Measurements from ENCODE around the gene MRPS16. TPM values are rescaled to one million over a fixed set of nuclear protein-coding genes. Genes with fewer than 3 reads are reported as not detected.

MRPS16 gene
- total and polyA plus RNA-seq, 9 of the 15 experiments (the other 6 are each of a cell fraction or from before 2014, with no cell fraction given), result 65.0 to 239 (median 146) TPM

GRCh38 chr10:73246646-73247508 lies 5.6 kb downstream of the MRPS16 start, which contains the start of gene DNAJC9 (continued):
- TF ChIP-seq POLR2AphosphoS5 (IDR thresholded peaks at IDR 0.05; ENCODE audit: control insufficient read depth, insufficient read depth, low read depth, low read length), result peak; percentile 88
- peak in 1 of 2 experiments; percentile 58; a peak in 1 of 4 replicates for TF ChIP-seq TRIM24 (IDR thresholded peaks at IDR 0.05)
- peak; percentile 100 for TF ChIP-seq RB1 (IDR thresholded peaks at IDR 0.05; ENCODE audit: low read depth)
- peak; percentile 88; the same call in 1 of the 2 replicates for TF ChIP-seq ZNF77 (CRISPR knock-in tag; IDR thresholded peaks at IDR 0.05)
- peak; percentile 96 for TF ChIP-seq POLR2B (IDR thresholded peaks at IDR 0.05; ENCODE audit: low read depth, partially characterized antibody)
- no peak for TF ChIP-seq ZNF584 (CRISPR knock-in tag; IDR thresholded peaks at IDR 0.05; ENCODE audit: low read depth)
- TF ChIP-seq ERF (CRISPR knock-in tag; IDR thresholded peaks at IDR 0.05), result peak; percentile 97; the same call in 1 of the 2 replicates
- peak; percentile 96 for TF ChIP-seq CCNT2 (IDR thresholded peaks at IDR 0.05; ENCODE audit: borderline replicate concordance, extremely low read depth, insufficient read length, low read depth, low read length)
- TF ChIP-seq ARID2 (IDR thresholded peaks at IDR 0.05), result no peak
- peak; percentile 32; the same call in 1 of the 2 replicates for TF ChIP-seq USF2 (CRISPR knock-in tag; IDR thresholded peaks at IDR 0.05)
- peak; percentile 53 for TF ChIP-seq PCBP1 (IDR thresholded peaks at IDR 0.05; ENCODE audit: low read depth, low read length, poor library complexity, severe bottlenecking)
- 0 out of 2 replicates have a peak, but pooled peaks have one; percentile 49 for TF ChIP-seq ZNF695 (CRISPR knock-in tag; IDR thresholded peaks at IDR 0.05)
- TF ChIP-seq SMARCA5 (IDR thresholded peaks at IDR 0.05), result no peak
- TF ChIP-seq CGGBP1 (CRISPR knock-in tag; IDR thresholded peaks at IDR 0.05), result no peak
- TF ChIP-seq ETS2 (tag; IDR thresholded peaks at IDR 0.05; ENCODE audit: borderline replicate concordance, poor library complexity, severe bottlenecking), result no peak
- TF ChIP-seq ZNF24 (IDR thresholded peaks at IDR 0.05), result no peak; the same call in 1 of the 2 replicates
- TF ChIP-seq HINFP (tag; conservative IDR thresholded peaks at IDR 0.05; ENCODE audit: low read depth), result peak; percentile 70; the same call in 1 of the 2 replicates
- TF ChIP-seq DACH1 (IDR thresholded peaks at IDR 0.05; ENCODE audit: partially characterized antibody), result no peak
- TF ChIP-seq RFX7 (CRISPR knock-in tag; IDR thresholded peaks at IDR 0.05), result peak; percentile 37; the same call in 1 of the 2 replicates
- no peak for TF ChIP-seq ZKSCAN3 (CRISPR knock-in tag; IDR thresholded peaks at IDR 0.05)
- TF ChIP-seq ZFPM2 (CRISPR knock-in tag; IDR thresholded peaks at IDR 0.05), result 0 out of 2 replicates have a peak, but pooled peaks have one; percentile 61
- peak in 1 of 2 experiments; percentile 53; a peak in 2 of 4 replicates for TF ChIP-seq BCLAF1 (IDR thresholded peaks at IDR 0.05; ENCODE audit: borderline replicate concordance in 1 of 2, control insufficient read depth in 1 of 2, low read depth in 2 of 2, low read length in 1 of 2)
